Pancreas (tissue), 10 donors: ENCODE results near the gene MOK. TPM values are rescaled to one million over a fixed set of nuclear protein-coding genes. Genes with fewer than 3 reads are reported as not detected.
A peak's percentile ranks its signal among the peaks of the same experiment; 100 is the strongest.

ENCODE experiments used
- ATAC-seq, 4 donors: fragments of 200-7000 bp; cut with Tn5 transposase; one replicate each; pipeline versions ENCODE4 v1.8.0 to v1.9.1; 2020; ENCODE audit warnings: mild to moderate bottlenecking in 4 of 4, moderate library complexity in 4 of 4
- DNase-seq, 6 donors: peaks; one replicate each; pipeline ENCODE4 v3.0.0-alpha.2; 2020
- FAIRE-seq: peaks from 2 replicates; lab custom pipeline; 2012; peaks lifted over from hg19 to GRCh38; lab: Jason Lieb, UNC
- H3K27ac ChIP-seq, 4 donors: fragments of 200-600 bp; sonication (generic); 1 replicate in 3 of 4; 2 replicates in 1 of 4; pipeline versions ENCODE4 v1.5.0 to v1.8.0; 2020
- H3K27me3 ChIP-seq, 4 donors: fragments of 200-600 bp; one replicate each; pipeline ENCODE4 v1.8.0; 2021
- H3K36me3 ChIP-seq, 3 donors: fragments of 200-600 bp; sonication (generic) in 1 of 3; one replicate each; pipeline versions ENCODE4 v1.5.0 to v1.8.0; 2020 to 2021
- H3K4me1 ChIP-seq, 3 donors: fragments of 200-600 bp; one replicate each; pipeline ENCODE4 v1.8.0; 2021
- H3K4me3 ChIP-seq, 4 donors: fragments of 200-600 bp; sonication (generic) in 2 of 4; one replicate each; pipeline versions ENCODE4 v1.5.0 to v1.8.0; 2020 to 2021
- H3K9me3 ChIP-seq, 4 donors: fragments of 200-600 bp; one replicate each; pipeline ENCODE4 v1.8.0; 2021
- CTCF ChIP-seq, 4 donors: fragments of 200-600 bp; sonication (generic) in 3 of 4; IDR thresholded peaks; one replicate each; pipeline versions ENCODE4 v1.5.0 to v1.8.0; 2021; ENCODE audit warnings: antibody characterized with exemption in 4 of 4
- WGBS, 2 donors: extraction: QIAGEN DNeasy Blood & Tissue Kit; methylation state at CpG; one replicate each; pipeline ENCODE4 v1.1.7; 2013; 5-methylcytosine and 5-hydroxymethylcytosine counted together
- intact Hi-C, 3 donors: fragments of 100-400 bp; cut with DNase I; formaldehyde crosslinking; loops; one replicate each; pipeline versions ENCODE4 v1.11.1 to v1.14.2; 2022
- polyA plus RNA-seq, 2 donors: library from polyadenylated mRNA; stranded (reverse); fragments of 200-250 nt; gene quantifications; one replicate each; pipeline ENCODE4 v1.2.3, GENCODE V29; 2013
- total RNA-seq, 6 donors: library from RNA; stranded (reverse); fragmentation: NEBNext Ultra II Directional in 4 of 6; extraction: Animal tissue kit (Norgen Biotek cat#: 25700) in 4 of 6; gene quantifications; one replicate each; pipeline versions ENCODE4 v1.2.1 to v1.2.4, GENCODE V29; 2021 to 2023
- donor health status: healthy with polysubstance abuse.
- donor health status: DM: no; HTN: no; CAD: no; lungs with moderate emphysema.
- donor health status: DM: no; HTN: no; CAD: no.
- donor health status: control.
- donor health status: control.
- donor health status: Bipolar disorder and iron deficiency.
- donor health status: DM: yes; HTN: yes; CAD: no.
- donor health status: DM: no; HTN: no; CAD: no.
- donor health status: DM: no; HTN: no; CAD: no.
- donor health status: DM: yes; HTN: yes; CAD: no.

MOK gene
- total and polyA plus RNA-seq, 8 donors = 7.7 to 35.9 (median 9.4) TPM

DNA sequence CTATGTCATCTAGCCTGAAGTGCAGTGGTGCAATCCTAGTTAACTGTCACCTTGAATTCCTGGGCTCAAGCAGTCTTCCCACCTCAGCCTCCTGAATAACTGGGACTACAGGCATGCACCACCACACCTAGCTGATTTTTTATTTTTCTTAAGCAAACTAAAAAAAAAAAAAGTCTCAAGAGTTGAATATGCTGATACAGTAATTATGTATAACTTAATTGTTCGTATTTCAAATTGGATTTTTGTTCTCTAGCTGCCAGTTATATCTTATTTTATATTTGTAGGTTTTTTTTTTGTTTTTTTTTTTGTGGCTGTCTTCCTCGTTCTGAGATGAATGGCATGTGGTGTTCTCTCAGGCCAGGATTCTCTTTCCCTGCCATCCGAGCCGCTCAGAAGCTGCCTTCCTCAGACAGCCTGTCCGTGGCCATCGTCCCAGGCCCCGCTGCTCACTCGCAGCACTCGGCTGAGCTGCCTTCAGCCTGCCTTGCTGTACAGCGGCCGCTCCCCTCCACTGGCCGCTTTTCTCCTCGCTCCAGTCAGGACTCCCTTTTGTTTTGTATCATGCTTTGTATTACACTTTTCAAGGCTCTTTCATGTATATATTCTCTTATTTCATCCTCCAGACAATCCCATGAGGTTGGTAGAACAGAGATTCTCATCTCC lies 112.0 kb downstream of the MOK start:
- H3K27ac ChIP-seq = no peak overlapping the region
- intact Hi-C loops = no loop called here
- no peak for TF ChIP-seq CTCF (IDR thresholded peaks at IDR 0.05)
- no peaks in the 10 kb centered on the region for H3K27me3 ChIP-seq
- no peaks in the 10 kb centered on the region for H3K36me3 ChIP-seq
- ATAC-seq (no peak), FAIRE-seq (no peak), DNase-seq (no peak)
- H3K9me3 ChIP-seq = no peaks in the 10 kb centered on the region
- peaks cover 11 to 28% (median 24%) of the 10 kb centered on the region in 3 donors for H3K4me1 ChIP-seq
- H3K4me3 ChIP-seq = no peak overlapping the region
- 87 to 90% methylated on average over 13 of the region's 13 CpGs for WGBS, 2 donors

DNA sequence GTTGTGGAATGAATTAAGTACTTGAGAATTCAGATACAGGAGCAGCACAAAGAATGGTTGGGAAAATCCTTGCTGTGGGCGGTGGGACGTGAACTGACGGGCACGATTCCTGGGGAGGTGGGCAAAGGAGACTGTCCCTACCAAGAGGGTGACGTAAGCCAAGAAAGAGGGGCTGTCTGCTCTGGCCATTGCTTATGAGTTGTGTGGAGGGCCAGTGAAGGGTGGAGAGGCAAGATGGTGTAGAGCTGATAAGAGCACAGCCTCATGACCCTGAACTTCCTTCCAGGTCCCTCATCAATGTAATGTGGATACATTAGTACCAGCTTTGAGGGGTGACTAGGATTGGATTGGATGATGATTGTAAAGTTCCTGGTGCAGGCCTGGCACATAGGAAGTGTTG lies 115.1 kb downstream of the MOK start:
- Histone ChIP-seq H3K27ac (no peak overlapping the region), H3K36me3 (no peaks in the 10 kb centered on the region), H3K4me1 (peaks cover 11 to 40% (median 24%) of the 10 kb centered on the region in 3 donors), H3K4me3 (no peak overlapping the region), H3K27me3 (no peaks in the 10 kb centered on the region), H3K9me3 (no peaks in the 10 kb centered on the region)
- no peak for TF ChIP-seq CTCF (IDR thresholded peaks at IDR 0.05)
- intact Hi-C loops = no loop called here
- DNase-seq (no peak), ATAC-seq (no peak), FAIRE-seq (no peak)
- 98 to 99% methylated on average over 5 of the region's 5 CpGs for WGBS, 2 donors

DNA sequence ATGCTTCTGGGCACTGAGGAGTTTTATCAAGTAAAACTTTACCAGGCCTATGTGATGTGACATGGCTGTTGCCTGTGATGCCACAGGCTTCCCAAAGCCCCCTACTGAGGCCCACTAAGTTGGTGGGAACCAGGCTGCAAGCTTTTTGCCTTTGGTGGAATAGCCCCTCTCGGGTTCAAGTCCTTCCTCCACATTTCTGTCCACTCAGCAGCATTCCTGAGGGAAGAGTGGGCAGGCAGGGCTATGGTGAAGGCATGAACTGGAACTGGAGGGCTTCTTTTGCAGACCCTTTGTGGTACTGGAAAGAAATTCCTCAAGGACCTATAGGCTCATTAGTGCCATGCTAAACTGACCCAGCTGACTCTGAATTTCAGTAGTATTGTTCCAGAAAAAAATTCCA lies 116.8 kb downstream of the MOK start:
- FAIRE-seq = no peak
- H3K4me1 ChIP-seq = peaks cover 11 to 34% (median 25%) of the 10 kb centered on the region in 3 donors
- H3K27ac ChIP-seq = peak overlapping the region in 2 of 4 donors; percentile 48 to 57

DNA sequence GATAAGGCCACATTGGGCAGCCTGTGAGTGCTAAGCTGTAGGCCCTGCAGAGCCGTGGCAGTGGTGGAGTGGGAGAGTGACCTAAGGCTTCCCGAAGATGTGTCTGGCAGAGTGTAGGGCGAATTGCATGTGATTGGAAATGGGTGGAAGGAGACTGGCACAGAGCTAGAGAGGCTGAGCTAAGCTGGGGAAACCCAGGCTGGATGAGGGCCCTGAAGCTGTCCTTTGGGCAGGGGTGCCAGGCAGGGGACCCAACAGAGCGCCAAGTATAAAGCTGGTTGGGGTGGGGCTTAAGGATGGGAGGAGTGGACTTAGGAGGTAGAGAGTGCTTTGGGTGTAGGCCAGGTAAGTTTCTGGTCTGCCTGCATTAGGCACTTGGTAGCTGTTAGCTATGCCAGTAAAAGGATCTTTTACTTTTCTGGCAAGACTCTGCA lies 117.4 kb downstream of the MOK start:
- peak; percentile 22 to 63 (median 38) for ATAC-seq
- H3K4me1 ChIP-seq = peaks cover 11 to 34% (median 31%) of the 10 kb centered on the region in 3 donors
- 53 to 54% methylated on average over 4 of the region's 4 CpGs for WGBS, 2 donors

More for the DNA sequence above, 116.8 kb downstream of the MOK start:
- Histone ChIP-seq H3K4me3 (no peak overlapping the region), H3K27me3 (no peaks in the 10 kb centered on the region), H3K36me3 (no peaks in the 10 kb centered on the region), H3K9me3 (no peaks in the 10 kb centered on the region)
- DNase-seq = no peak
- intact Hi-C loops = no loop called here
- TF ChIP-seq CTCF (IDR thresholded peaks at IDR 0.05) = no peak
- WGBS, 2 donors = 90 to 95% methylated on average over 1 of the region's 1 CpG
- ATAC-seq = no peak

More for the DNA sequence above, 117.4 kb downstream of the MOK start:
- FAIRE-seq = no peak
- H3K27me3 ChIP-seq = no peaks in the 10 kb centered on the region
- DNase-seq = no peak
- intact Hi-C loops = no loop called here
- no peaks in the 10 kb centered on the region for H3K36me3 ChIP-seq
- no peak overlapping the region for H3K4me3 ChIP-seq
- peak overlapping the region in 3 of 4 donors; percentile 3 to 57 (median 48) for H3K27ac ChIP-seq
- TF ChIP-seq CTCF (IDR thresholded peaks at IDR 0.05) = no peak
- H3K9me3 ChIP-seq = no peaks in the 10 kb centered on the region
